HG02610 (cell line): ENCODE measurements around the gene F2RL2.
"Not testable (repeated sequence)": the region's sequence is repeated elsewhere in the genome, so short reads cannot be mapped to it uniquely, and the experiment has no call there.

Experiments
- ATAC-seq: cut with Tn5 transposase; IDR thresholded peaks from one replicate; pipeline ENCODE4 v1.9.1; 2021; ENCODE audit warnings: mild to moderate bottlenecking, moderate library complexity; ENCODE audit not compliant: unreplicated experiment

F2RL2 gene

DNA sequence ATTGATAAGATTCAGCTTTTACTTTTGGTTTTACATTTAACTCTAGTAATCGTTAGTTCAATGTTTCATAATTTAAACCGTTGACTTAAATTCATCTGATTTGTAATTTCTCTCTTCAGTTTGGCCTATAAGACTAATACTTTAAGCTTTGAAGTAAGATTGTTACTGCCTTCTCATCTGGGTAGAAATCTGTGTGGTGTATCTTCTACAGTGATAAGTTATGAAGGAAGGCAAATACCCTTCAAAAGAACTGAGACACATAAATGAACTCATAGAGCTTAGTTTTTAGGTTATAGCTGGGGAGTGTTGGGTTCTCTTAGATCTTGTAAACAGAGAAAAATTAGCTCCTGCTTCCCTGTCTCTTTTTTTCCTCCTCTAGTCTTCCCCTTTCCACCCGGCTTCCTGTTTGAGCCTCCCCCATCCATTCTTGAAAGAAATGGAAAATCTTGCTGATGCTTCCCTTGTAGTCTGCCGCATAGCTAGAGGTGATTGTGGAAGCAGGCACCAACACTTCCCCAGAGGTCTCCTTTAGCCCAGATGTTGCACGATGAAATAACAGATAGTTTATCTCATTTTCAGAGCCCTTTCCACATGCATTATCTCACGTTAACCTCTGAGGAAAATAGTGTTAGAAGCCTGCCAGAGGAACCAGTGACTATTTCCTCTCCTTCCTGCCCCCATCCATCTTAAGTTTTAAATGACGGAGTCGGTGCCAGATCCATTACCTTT is 2.0 kb upstream of the F2RL2 start:
- no peak for ATAC-seq

- ATAC-seq: no peak
These were observed 1.1 kb downstream of the F2RL2 start for GRCh38 chr5:76622076-76622475.

GRCh38 chr5:76620166-76620565 is 3.0 kb downstream of the F2RL2 start:
- ATAC-seq: no peak

- no peak for ATAC-seq
These were observed 5.5 kb downstream of the F2RL2 start for GRCh38 chr5:76617675-76618074.

DNA sequence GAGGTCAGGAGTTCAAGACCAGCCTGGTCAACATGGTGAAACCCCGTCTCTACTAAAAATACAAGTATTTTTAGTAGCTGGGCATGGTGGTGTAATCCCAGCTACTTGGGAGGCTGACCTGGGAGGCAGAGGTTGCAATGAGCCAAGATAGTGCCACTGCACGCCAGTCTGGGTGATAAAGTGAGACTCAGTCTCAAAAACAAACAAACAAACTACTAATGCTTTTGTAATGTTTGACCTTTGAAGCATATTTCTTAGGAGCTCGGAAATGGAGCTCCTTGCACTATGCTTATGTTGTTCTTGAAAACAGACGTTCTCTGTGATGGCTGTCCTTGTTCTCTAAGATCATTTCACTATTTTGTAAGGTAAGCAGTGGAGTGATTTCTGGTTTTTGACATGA is 6.0 kb downstream of the F2RL2 start:
- ATAC-seq: no peak

GRCh38 chr5:76616206-76616605 is 7.0 kb downstream of the F2RL2 start:
- ATAC-seq: no peak

DNA sequence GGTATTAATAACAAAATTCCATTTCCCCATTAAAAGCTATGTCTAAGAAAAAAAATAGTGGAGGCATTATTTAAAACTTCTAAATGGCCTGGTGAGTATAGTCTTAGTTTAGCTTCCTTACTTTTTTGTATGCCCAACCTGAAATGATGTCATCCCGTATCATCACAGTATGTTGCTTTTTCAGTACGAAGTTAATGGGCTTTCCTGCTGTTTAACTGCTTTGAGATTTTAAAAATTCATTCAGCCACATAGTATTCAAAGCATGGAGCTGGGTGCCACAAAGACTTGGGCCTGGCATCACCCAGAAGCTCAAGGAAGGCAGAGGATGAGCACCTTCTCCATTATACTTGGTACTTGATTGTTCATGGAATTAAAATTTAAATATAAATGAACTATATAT is 7.4 kb downstream of the F2RL2 start:
- no peak for ATAC-seq

- ATAC-seq: no peak
These were observed 10.3 kb downstream of the F2RL2 start for GRCh38 chr5:76612942-76613341.

GRCh38 chr5:76610196-76610595 is 13.0 kb downstream of the F2RL2 start:
- ATAC-seq: no peak

DNA sequence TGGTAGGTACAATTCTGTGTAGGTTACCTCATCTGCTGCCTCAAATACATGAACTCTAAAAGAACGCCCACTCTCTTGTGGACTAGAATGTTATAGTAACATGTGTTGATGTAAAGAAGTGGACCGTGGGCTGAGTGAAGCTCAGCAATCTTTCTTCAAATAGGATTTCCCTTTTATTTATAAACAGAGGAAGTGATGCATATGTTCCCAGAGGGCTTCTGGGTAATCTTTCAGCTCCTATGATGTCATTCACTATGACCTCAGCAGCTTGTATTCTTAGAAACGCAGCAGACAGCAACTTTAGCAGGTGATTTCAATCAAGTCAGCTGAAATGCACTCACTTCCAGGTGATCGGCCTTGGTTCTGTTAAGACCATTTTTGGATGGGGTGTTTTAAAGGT is 14.4 kb downstream of the F2RL2 start:
- ATAC-seq: no peak

GRCh38 chr5:76607353-76607871 is 15.8 kb downstream of the F2RL2 start:
- no peak for ATAC-seq

- no peak for ATAC-seq
These were observed 16.5 kb downstream of the F2RL2 start for GRCh38 chr5:76606701-76607100.

GRCh38 chr5:76604838-76605237 is 18.4 kb downstream of the F2RL2 start:
- ATAC-seq: no peak

DNA sequence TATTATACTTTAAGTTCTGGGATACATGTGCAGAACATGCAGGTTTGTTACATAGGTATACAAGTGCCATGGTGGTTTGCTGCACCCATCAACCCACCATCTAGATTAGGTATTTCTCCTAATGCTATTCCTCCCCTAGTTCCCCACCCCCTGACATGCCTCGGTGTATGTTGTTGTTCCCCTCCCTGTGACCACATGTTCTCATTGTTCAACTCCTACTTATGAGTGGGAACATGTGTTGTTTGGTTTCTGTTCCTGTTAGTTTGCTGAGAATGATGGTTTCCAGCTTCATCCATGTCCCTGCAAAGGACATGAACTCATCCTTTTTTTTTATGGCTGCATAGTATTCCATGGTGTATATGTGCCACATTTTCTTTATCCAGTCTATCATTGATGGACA is 19.2 kb downstream of the F2RL2 start:
- not testable (repeated sequence) for ATAC-seq

GRCh38 chr5:76602094-76602726 is 21.0 kb downstream of the F2RL2 start:
- ATAC-seq: no peak

GRCh38 chr5:76601470-76601869 is 21.7 kb downstream of the F2RL2 start:
- no peak for ATAC-seq

- ATAC-seq: no peak
These were observed 22.5 kb downstream of the F2RL2 start for GRCh38 chr5:76600716-76601115.

- ATAC-seq: no peak
These were observed 24.7 kb downstream of the F2RL2 start for GRCh38 chr5:76598531-76598930.

- ATAC-seq: no peak
These were observed 27.3 kb downstream of the F2RL2 start for GRCh38 chr5:76595755-76596481.

DNA sequence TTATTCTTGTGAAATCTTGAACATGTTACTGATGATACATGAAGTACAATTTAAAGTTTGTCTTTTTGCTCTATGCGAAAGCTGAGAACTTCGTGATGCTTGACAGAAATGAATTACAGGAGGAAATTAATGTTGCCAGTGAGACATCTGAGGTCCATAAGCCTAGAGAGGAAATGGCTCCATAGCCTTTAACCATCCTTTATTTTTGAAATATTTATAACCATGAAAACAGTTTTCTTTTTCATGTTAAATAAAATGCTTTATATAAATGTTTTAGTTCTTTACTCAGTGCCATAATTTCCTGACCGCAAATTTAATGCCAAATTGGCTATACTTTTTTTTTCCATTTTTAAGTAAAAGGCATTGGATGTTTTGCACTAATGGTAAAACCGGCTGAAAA is 29.1 kb downstream of the F2RL2 start:
- no peak for ATAC-seq

- no peak for ATAC-seq
These were observed 30.5 kb downstream of the F2RL2 start for GRCh38 chr5:76592692-76593091.

GRCh38 chr5:76591366-76591765 is 31.8 kb downstream of the F2RL2 start:
- no peak for ATAC-seq
